Subcutaneous adipose tissue (tissue), 4 donors: Measurements from ENCODE around the gene BTNL8. TPM values are rescaled to one million over a fixed set of nuclear protein-coding genes. Genes with fewer than 3 reads are reported as not detected.

Experiments used
- total RNA-seq, 4 donors: library from RNA; depleted of rRNA; stranded (reverse); fragments of >200 nt; gene quantifications; one replicate each; pipeline ENCODE4 v1.1.0, GENCODE V29; 2016
- TF ChIP-seq, protein P1 (sequence below): fragments of 450-650 bp; IDR thresholded peaks from one replicate; pipeline ENCODE4 v1.5.1; 2016; ENCODE audit warnings: low read depth, mild to moderate bottlenecking, control low read depth, antibody characterized with exemption, moderate library complexity

Gene BTNL8
- total RNA-seq, 4 donors from 2014 or later = 0.34 to 4.3 TPM; not detected in 2

DNA sequence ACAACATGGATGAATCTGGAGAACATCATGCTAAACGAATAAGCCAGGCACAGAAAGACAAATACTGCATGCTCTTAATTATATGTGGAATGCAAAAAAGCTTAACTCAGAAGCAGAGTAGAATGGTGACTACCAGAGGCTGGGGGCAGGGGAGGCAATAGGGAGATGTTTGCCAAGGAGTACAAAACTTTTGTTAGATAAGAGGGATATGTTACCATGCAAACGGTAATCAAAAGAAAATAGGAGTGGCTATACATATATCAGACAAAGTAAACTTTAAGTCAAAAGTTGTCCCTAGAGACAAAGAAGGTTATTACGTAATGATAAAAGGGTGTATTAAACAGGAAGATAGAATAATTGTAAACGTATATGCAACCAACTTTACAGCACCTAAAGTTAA is 71.9 kb downstream of the BTNL8 start:
- TF ChIP-seq, protein P1, sequence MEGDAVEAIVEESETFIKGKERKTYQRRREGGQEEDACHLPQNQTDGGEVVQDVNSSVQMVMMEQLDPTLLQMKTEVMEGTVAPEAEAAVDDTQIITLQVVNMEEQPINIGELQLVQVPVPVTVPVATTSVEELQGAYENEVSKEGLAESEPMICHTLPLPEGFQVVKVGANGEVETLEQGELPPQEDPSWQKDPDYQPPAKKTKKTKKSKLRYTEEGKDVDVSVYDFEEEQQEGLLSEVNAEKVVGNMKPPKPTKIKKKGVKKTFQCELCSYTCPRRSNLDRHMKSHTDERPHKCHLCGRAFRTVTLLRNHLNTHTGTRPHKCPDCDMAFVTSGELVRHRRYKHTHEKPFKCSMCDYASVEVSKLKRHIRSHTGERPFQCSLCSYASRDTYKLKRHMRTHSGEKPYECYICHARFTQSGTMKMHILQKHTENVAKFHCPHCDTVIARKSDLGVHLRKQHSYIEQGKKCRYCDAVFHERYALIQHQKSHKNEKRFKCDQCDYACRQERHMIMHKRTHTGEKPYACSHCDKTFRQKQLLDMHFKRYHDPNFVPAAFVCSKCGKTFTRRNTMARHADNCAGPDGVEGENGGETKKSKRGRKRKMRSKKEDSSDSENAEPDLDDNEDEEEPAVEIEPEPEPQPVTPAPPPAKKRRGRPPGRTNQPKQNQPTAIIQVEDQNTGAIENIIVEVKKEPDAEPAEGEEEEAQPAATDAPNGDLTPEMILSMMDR = no peak

DNA sequence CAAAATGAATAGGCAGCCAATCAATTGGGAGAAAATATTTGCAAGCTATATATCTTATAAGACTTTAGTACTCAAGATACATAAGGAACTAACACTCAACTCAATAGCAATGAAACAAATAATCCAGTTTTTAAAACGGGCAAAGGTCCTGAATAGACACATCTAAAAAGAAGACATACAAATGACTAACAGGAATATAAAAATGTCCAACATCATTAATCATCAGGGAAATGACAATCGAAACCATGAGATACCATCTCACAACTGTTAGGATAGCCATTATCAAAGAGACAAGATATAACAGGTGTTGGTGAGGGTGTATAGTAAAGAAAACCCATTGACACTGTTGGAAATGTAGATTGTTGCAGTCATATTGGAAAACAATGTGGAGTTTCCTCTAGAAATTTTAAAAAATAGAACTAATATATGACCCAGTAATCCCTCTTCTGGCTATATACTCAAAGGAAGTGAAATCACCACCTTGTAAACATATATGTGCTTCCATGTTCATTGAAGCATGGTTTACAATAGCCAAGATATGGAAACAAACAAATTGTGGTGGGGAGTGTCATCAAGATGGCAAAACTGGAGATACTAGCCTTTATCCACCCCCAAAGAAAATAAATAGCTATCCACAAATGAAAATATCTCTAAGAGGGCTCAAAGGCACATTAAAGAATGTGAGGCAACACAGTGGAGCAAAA is 75.8 kb downstream of the BTNL8 start:
- TF ChIP-seq, protein P1 = no peak

DNA sequence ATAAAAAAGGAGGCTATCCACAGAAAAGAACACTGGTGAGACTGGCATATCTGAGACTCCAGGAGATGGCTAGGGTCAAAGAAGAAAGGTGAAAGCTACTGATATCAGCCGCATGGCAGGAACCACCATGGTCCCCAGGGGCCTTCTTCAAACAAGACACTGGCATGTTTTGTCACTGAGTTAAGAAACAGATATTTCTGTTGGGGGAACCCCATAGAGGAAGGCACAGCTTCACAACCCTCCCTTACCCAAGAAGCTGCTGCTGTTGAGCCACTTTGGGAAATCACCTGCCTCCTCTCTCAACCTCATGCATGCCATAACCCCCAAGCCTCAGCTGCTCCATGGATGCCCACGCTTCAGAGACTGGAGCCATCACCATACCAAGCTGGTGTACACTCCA is 76.4 kb downstream of the BTNL8 start:
- TF ChIP-seq, protein P1 = no peak

DNA sequence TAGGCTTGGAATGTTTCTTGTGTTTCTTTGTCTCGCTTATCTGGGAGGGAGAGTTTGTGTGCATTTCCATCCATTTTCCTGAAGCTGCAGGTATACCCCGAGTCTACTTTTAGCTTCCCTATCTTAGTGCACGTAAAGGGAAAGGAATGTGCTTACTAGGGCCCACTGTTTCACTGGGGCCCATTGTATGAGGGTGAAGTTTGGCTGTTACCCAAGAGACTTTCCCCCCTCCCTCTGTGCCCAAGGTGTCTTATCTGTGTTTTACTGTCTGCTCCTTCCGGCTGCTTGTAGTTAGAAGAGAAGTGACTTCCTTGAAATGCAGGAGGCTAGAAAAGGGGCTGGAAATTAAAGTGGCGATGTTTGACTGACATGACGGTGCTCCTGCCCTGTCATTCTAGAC is 77.6 kb downstream of the BTNL8 start:
- TF ChIP-seq, protein P1 = no peak

DNA sequence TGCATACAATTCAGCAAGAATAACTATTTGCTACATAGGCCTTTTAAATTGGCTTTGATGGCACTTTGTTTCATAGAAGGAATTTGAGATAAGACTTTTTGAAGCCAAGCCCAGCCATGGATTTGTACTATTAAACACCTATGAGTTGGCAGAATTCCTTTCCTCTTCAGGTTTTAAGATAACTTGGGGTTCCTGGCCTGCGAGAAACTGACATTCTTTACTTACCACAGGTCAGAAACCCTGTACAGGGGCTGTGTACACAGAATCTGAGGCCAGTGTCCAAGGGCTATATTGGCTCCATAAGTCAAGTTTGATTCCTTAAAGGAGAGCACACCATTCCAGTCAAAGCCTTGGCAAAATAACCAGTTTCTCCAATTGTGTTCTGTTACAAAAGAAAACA is 78.9 kb downstream of the BTNL8 start:
- TF ChIP-seq, protein P1 = no peak

DNA sequence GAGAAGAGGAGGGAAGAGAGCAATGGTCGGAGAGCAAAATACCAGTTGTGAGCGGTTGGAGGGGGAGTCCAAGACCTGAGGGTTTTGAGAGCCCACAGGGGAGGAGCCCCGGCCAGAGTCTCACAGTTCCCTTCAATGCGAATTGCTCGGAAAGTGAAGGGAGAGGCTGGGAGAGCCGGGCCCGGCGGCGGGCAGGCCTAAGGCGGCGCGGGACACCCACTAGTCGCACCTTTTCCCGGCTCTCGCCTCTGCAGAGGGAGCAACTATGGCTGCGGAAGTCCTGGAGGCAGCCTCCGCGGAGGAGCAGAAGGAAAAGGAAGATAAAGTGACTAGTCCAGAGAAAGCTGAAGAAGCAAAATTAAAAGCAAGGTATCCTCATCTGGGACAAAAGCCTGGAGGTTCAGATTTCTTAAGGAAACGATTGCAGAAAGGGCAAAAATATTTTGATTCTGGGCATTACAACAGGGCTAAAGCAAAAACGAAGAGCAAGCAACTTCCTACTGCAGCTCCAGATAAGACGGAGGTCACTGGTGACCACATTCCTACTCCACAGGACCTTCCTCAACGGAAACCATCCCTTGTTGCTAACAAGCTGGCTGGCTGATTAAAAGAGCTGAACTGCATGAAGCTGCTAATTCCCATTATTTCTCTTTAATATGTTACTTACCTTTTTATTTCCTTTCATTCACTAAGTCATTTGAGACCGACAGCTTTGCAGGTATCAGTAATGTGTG is 83.2 kb downstream of the BTNL8 start:
- TF ChIP-seq, protein P1 = no peak

DNA sequence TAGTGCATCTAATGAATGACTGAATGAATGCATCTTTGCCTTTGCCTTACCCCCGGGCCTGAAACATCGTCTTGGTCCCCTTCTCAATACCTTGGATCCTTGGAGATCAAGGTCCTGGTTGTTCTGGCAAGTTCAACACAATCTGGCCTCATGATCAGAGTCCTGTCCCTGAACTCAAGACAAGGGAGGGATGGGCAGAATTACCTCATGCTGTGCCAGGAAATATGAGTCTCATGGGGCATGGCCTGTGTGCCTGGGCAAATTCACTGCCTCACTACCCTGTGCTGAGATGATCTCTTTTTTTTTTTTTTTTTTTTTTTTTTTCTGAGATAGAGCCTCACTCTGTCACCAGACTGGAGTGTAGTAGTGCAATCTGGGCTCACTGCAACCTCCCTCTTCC is 89.1 kb downstream of the BTNL8 start:
- TF ChIP-seq, protein P1 = no peak
